OCI-LY7 (cell line): Measurements from ENCODE around the gene TBC1D24.

Source experiments
- EZH2phosphoT487 ChIP-seq: fragments of 200-600 bp; sonication (generic); IDR thresholded peaks from 2 replicates; pipeline ENCODE4 v1.6.1; 2018; ENCODE audit warnings: low read depth, borderline replicate concordance, mild to moderate bottlenecking, mixed run types, antibody characterized with exemption, low read length, moderate library complexity, mixed read lengths
- TF ChIP-seq, protein P1 (sequence below): fragments of 200-600 bp; sonication (generic); conservative IDR thresholded peaks from 2 replicates; pipeline ENCODE4 v1.5.1; 2014; ENCODE audit warnings: mild to moderate bottlenecking, antibody characterized with exemption, low read length, moderate library complexity, mixed read lengths

DNA sequence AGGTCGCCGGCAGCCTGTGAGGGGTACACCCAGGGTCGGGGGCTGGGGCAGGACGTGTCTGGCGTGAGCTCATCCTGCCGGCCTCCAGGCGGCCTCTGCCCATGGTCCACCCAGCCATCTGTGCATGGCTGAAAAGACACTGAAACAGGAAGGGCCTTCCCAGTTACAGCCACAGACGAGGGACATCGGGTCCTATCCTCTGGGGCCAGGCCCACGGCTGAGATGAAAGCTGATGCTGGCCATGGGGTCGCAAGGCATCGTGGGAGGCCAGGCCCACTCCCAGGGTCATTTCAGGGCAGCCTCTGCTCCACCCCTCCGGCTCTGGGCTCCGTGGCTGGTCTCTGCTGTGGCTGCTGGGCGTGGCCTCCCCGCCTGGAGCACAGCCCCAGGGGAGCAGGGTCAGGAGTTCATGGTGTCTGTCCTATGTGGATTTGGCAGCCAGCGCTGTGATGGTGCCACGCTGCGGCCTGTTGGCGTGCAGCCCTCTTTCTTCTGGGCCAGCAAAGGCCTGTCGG is 22.2 kb downstream of the TBC1D24 start:
- TF ChIP-seq, protein P1, sequence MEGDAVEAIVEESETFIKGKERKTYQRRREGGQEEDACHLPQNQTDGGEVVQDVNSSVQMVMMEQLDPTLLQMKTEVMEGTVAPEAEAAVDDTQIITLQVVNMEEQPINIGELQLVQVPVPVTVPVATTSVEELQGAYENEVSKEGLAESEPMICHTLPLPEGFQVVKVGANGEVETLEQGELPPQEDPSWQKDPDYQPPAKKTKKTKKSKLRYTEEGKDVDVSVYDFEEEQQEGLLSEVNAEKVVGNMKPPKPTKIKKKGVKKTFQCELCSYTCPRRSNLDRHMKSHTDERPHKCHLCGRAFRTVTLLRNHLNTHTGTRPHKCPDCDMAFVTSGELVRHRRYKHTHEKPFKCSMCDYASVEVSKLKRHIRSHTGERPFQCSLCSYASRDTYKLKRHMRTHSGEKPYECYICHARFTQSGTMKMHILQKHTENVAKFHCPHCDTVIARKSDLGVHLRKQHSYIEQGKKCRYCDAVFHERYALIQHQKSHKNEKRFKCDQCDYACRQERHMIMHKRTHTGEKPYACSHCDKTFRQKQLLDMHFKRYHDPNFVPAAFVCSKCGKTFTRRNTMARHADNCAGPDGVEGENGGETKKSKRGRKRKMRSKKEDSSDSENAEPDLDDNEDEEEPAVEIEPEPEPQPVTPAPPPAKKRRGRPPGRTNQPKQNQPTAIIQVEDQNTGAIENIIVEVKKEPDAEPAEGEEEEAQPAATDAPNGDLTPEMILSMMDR, result no peak
- no peak for TF ChIP-seq EZH2phosphoT487
